ENCODE measurements around the gene CETN3.

DNA sequence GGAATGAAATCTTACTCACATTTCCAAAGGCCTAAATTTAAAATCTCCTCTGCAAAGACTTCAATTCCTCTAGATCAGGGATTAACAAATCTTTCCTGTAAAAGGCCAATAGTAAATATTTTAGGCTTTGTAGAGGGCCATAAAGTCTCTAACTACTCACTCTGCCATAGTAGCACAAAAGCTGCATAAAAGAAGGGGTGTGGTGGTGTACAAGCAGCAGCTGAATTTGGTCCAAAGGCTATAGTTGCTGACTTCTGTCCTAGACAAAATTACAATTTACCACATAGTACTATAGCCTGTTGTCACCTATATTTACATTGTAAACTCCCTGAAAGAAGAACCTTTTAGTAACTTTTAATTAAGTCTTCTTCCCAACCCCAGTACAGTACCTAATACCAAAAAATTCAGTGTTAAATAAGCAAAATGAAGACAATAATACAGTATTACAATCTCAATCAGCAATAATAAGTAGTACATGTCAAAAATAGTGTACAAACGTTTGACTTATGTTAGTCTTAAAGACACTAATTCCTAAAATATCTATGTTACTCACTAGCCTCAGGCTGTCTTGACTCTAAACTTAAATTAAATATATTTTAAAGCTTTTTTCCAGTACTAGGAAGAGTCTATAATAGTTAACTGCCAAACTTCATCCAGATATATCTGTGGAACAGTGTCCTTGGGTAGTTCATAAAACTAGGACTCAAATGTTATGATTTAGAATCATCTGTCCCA, 6.9 kb downstream of the CETN3 start:
- TF ChIP-seq CTCF (conservative IDR thresholded peaks at IDR 0.05; ENCODE audit: low read depth, low read length), result no peak
- no peak for TF ChIP-seq EZH2 (IDR thresholded peaks at IDR 0.05; ENCODE audit: low read length, unreplicated experiment)

Data from PC-3 (cell line).